Skeletal muscle satellite cell (primary cell): ENCODE data around the gene CYBA.
A peak's percentile ranks its signal among the peaks of the same experiment; 100 is the strongest.

Experiments
- H3K27me3 ChIP-seq: 2 replicates; pipeline ENCODE4 v1.7.0; 2013; ENCODE audit warnings: low read length; ENCODE audit not compliant: control insufficient read depth, insufficient read depth
- H3K36me3 ChIP-seq: 2 replicates; pipeline ENCODE4 v1.7.0; 2013; ENCODE audit warnings: mild to moderate bottlenecking, control low read depth, low read length; ENCODE audit not compliant: insufficient read depth
- H3K4me1 ChIP-seq: 2 replicates; pipeline ENCODE4 v1.7.0; 2013; ENCODE audit warnings: low read length; ENCODE audit not compliant: control insufficient read depth, insufficient read depth
- H3K4me2 ChIP-seq: 2 replicates; pipeline ENCODE4 v1.7.0; 2013; ENCODE audit warnings: mild to moderate bottlenecking, low read length
- H3K4me3 ChIP-seq: 2 replicates; pipeline ENCODE4 v1.7.0; 2013; ENCODE audit warnings: low read length
- H3K9ac ChIP-seq: 2 replicates; pipeline ENCODE4 v1.7.0; 2013; ENCODE audit warnings: mild to moderate bottlenecking, low read depth, low read length, moderate library complexity
- H3K9me3 ChIP-seq: replicated peaks from 2 replicates; pipeline ENCODE4 v1.7.0; 2013; ENCODE audit warnings: mild to moderate bottlenecking, control low read depth, low read length

Gene CYBA

DNA sequence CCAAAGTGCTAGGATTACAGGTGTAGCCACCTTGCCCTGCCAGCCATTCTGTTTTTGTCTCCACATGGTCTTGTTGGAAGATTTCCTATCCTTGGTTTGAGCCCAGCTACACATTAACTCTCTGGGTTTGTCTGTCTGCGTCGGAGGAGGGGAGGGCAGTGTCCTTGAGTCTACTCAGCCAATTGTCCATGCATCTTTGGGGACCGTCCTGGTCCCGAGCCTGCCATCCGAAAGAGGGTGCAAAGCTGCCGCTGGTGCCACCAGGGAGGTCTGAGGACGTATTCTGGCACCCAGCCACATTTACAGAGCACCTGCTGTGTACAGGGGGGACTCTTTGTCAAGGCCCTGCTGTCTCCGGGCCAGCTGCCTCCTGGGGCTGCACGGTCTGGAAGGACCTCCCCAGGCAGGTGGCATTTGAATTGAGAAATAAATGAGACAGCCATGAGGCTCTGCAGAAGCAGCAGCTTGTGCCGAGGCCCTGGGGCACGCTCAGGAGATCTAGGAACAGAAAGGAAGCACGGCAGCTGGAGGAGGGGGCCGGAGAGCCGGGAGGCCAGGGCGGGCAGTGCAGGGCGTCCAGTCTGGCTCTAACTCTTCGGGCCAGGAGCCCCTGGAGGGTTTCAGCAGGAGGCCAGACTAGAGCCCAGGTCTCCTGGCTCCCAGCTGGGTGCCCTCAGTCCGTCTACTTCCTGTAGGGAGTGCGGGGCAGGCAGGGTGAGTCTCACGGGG, 1.5 kb downstream of the CYBA start:
- peaks cover 9% of the 10 kb centered on the region for H3K36me3 ChIP-seq
- H3K27me3 ChIP-seq, result peaks cover 4% of the 10 kb centered on the region
- no peaks in the 10 kb centered on the region for H3K9me3 ChIP-seq
- no peak overlapping the region for H3K9ac ChIP-seq
- H3K4me2 ChIP-seq, result peak overlapping the region; percentile 88
- peak overlapping the region; percentile 77 for H3K4me3 ChIP-seq
- peaks cover 13% of the 10 kb centered on the region for H3K4me1 ChIP-seq

DNA sequence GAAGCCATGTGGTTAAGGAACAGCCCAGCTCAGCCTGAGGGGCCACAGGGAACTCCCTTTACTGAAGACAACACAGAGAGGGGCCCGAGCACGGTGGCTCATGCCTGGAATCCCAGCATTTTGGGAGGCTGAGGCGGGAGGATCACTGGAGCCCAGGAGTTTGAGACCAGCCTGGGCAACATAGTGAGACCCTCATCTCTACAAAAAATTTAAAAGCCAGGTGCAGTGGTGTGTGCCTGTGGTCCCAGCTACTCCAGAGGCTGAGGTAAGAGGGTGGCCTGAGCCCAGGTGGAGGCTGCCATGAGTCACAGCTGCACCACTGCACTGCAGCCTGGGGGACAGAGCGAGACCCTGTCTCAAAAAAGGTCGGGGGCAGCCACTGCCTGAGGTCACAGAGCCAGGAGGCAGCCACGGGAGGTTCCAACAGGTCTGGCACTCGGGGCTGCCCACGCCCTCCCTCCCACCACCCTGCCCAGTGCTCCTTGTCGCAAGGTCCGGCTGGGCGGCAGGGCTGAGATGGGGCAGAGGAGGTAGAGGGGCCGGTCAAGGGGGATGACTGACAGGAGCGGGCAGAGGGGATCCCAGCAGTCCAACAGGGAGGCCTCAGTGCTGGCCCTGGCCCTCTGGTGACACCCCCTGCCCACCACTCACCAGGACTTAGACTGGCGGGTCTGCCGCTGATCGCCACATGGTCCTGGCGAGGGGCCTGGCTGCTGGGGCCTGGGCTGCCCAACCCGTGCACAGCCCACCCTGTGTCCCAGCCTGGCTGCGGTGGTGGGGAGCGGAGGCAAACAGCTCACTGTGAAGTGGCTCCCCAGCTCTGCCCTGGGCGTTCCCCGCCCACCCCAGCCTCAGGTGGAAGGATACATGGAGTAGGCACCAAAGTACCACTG, 3.4 kb downstream of the CYBA start:
- no peak overlapping the region for H3K4me2 ChIP-seq
- H3K36me3 ChIP-seq, result peaks cover 2% of the 10 kb centered on the region
- H3K4me1 ChIP-seq, result peaks cover 13% of the 10 kb centered on the region
- H3K27me3 ChIP-seq, result peaks cover 4% of the 10 kb centered on the region
- H3K9ac ChIP-seq, result no peak overlapping the region
- H3K4me3 ChIP-seq, result no peak overlapping the region
- no peaks in the 10 kb centered on the region for H3K9me3 ChIP-seq

DNA sequence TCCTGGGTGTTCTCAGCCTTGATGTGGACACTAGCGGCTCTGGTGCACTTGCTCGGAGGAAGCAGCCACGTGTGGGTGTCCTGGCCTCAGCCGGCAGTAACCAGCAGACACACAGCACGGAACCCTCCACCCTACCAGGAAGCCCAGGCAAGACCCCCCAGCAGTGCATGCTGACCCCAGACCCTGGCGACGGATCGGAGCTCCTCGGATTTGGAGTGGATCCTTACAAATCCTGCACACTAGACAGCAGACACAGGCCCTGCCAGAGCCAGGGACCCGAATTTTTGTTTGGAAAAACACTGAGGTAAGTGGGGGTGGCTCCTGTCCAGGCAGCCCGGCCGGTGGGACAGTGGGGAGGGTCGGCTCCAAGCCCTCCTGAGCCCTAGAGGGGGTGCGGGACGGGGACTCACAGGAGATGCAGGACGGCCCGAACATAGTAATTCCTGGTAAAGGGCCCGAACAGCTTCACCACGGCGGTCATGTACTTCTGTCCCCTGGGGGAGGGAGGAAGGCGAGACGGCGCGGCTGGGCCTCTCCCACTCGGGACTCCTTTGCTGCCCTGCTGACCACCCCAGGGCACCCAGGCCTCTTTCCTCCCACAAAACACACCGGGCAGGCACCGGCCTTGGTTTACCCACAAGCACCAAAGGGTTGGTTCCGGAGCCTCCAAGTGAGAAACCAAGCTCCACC, 4.4 kb downstream of the CYBA start:
- no peak overlapping the region for H3K4me2 ChIP-seq
- H3K27me3 ChIP-seq, result peaks cover 4% of the 10 kb centered on the region
- H3K4me3 ChIP-seq, result no peak overlapping the region
- peaks cover 13% of the 10 kb centered on the region for H3K4me1 ChIP-seq
- no peak overlapping the region for H3K9ac ChIP-seq
- H3K9me3 ChIP-seq, result no peaks in the 10 kb centered on the region
- no peaks in the 10 kb centered on the region for H3K36me3 ChIP-seq

GRCh38 chr16:88645941-88646340, 4.9 kb downstream of the CYBA start:
- no peak overlapping the region for H3K9ac ChIP-seq
- no peak overlapping the region for H3K4me2 ChIP-seq
- no peaks in the 10 kb centered on the region for H3K36me3 ChIP-seq
- peaks cover 4% of the 10 kb centered on the region for H3K27me3 ChIP-seq
- no peak overlapping the region for H3K4me3 ChIP-seq
- peaks cover 7% of the 10 kb centered on the region for H3K4me1 ChIP-seq
- no peaks in the 10 kb centered on the region for H3K9me3 ChIP-seq

DNA sequence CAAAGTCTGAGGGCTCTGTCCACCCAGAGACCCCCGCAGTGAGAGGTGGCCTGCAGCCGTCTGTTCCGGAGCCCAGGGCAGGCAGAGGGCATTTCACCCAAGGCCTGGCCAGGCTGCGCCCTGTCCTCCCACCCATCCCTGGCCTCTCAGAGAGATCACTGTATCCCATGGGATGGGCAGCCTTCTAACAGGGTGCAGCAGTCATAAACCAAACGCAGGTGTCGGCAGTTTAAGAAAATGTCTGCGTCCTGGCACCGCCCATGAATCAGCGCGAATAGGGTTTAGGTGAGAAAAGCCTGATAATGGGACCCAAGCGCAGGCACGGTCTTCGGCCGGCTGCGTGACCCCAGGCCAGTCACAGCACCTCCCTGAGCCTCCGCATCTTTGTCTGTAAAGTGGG, 5.4 kb downstream of the CYBA start:
- Histone ChIP-seq H3K9ac (no peak overlapping the region), H3K4me1 (peaks cover 6% of the 10 kb centered on the region), H3K27me3 (peaks cover 6% of the 10 kb centered on the region), H3K4me3 (no peak overlapping the region), H3K4me2 (no peak overlapping the region), H3K9me3 (no peaks in the 10 kb centered on the region), H3K36me3 (no peaks in the 10 kb centered on the region)

DNA sequence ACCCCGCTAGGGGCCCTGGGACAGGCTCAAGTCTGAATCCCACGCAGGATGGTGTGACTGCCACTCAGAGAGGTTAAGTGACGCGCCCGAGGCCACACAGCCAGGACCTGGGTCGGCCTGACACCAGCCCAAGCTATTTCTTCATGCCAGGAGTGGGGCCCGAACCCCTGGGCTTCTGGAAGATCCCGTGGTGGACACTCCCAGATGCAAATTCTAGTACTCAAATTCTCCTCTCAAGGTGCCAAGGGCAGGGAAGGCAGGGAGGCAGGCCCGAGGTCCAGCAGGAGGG, 7.3 kb downstream of the CYBA start:
- peaks cover 24% of the 10 kb centered on the region for H3K27me3 ChIP-seq
- no peak overlapping the region for H3K9ac ChIP-seq
- no peaks in the 10 kb centered on the region for H3K36me3 ChIP-seq
- H3K4me1 ChIP-seq, result no peaks in the 10 kb centered on the region
- H3K9me3 ChIP-seq, result no peaks in the 10 kb centered on the region
- H3K4me3 ChIP-seq, result no peak overlapping the region
- H3K4me2 ChIP-seq, result no peak overlapping the region

GRCh38 chr16:88642881-88643643, 7.8 kb downstream of the CYBA start:
- Histone ChIP-seq H3K9me3 (no peaks in the 10 kb centered on the region), H3K36me3 (no peaks in the 10 kb centered on the region), H3K4me2 (no peak overlapping the region), H3K4me3 (no peak overlapping the region), H3K9ac (no peak overlapping the region), H3K27me3 (peaks cover 27% of the 10 kb centered on the region), H3K4me1 (no peaks in the 10 kb centered on the region)

GRCh38 chr16:88640498-88641247, 10.2 kb downstream of the CYBA start:
- H3K4me3 ChIP-seq, result no peak overlapping the region
- peaks cover 27% of the 10 kb centered on the region for H3K27me3 ChIP-seq
- H3K9me3 ChIP-seq, result no peaks in the 10 kb centered on the region
- H3K4me2 ChIP-seq, result no peak overlapping the region
- H3K36me3 ChIP-seq, result no peaks in the 10 kb centered on the region
- H3K9ac ChIP-seq, result no peak overlapping the region
- H3K4me1 ChIP-seq, result no peaks in the 10 kb centered on the region

DNA sequence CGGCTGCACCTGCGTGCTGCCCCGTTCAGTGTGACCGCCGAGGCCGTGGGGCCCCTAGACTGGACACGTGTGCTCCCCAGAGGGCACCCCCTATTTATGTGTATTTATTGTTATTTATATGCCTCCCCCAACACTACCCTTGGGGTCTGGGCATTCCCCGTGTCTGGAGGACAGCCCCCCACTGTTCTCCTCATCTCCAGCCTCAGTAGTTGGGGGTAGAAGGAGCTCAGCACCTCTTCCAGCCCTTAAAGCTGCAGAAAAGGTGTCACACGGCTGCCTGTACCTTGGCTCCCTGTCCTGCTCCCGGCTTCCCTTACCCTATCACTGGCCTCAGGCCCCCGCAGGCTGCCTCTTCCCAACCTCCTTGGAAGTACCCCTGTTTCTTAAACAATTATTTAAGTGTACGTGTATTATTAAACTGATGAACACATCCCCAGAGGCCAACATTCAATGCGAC, 10.8 kb downstream of the CYBA start:
- Histone ChIP-seq H3K4me3 (no peak overlapping the region), H3K4me1 (no peaks in the 10 kb centered on the region), H3K9ac (no peak overlapping the region), H3K36me3 (no peaks in the 10 kb centered on the region), H3K27me3 (peaks cover 27% of the 10 kb centered on the region), H3K4me2 (peak overlapping the region; percentile 54), H3K9me3 (no peaks in the 10 kb centered on the region)

- Histone ChIP-seq H3K4me3 (no peak overlapping the region), H3K27me3 (peaks cover 23% of the 10 kb centered on the region), H3K9me3 (no peaks in the 10 kb centered on the region), H3K4me2 (peak overlapping the region; percentile 54), H3K4me1 (no peaks in the 10 kb centered on the region), H3K36me3 (no peaks in the 10 kb centered on the region), H3K9ac (no peak overlapping the region)
These were observed 11.4 kb downstream of the CYBA start for GRCh38 chr16:88639231-88640038.
